ENCODE measurements around the gene SP5.

GRCh38 chr2:170762760-170763159 lies 47.6 kb downstream of the SP5 start:
- TF ChIP-seq SLC30A9 (CRISPR knock-in tag; IDR thresholded peaks at IDR 0.05) (no peak), SP1 (CRISPR knock-in tag; IDR thresholded peaks at IDR 0.05) (no peak), EGR1 (conservative IDR thresholded peaks at IDR 0.05) (no peak), NRF1 (conservative IDR thresholded peaks at IDR 0.05 in 1 of 2, IDR thresholded peaks at IDR 0.05 in 1 of 2) (no peak), BRCA1 (IDR thresholded peaks at IDR 0.05) (no peak), BRCA1 (CRISPR knock-in tag; IDR thresholded peaks at IDR 0.05) (no peak), BHLHE40 (IDR thresholded peaks at IDR 0.05; ENCODE audit: low read length) (no peak), CTCF (IDR thresholded peaks at IDR 0.05 in 2 of 3, conservative IDR thresholded peaks at IDR 0.05 in 1 of 3; ENCODE audit: insufficient read depth in 2 of 3, low read depth in 1 of 3, low read length in 3 of 3) (no peak), EP300 (IDR thresholded peaks at IDR 0.05; ENCODE audit: low read length) (no peak), EZH2 (IDR thresholded peaks at IDR 0.05; ENCODE audit: borderline replicate concordance, low read depth, low read length) (no peak), ZNF253 (CRISPR knock-in tag; conservative IDR thresholded peaks at IDR 0.05) (no peak)
